ENCODE measurements around the gene MRLN.

Gene MRLN

GRCh38 chr10:59771162-59771807, 18.0 kb upstream of the MRLN start:
- no peaks in the 10 kb centered on the region for H3K27me3 ChIP-seq (ENCODE audit: insufficient read depth, low read depth)
- H3K27ac ChIP-seq: no peak overlapping the region
- H4K20me1 ChIP-seq (ENCODE audit: insufficient read depth): no peaks in the 10 kb centered on the region
- no peak overlapping the region for H3K4me3 ChIP-seq (IDR thresholded peaks at IDR 0.05; ENCODE audit: insufficient read depth, low read depth, low read length)
- H3K4me1 ChIP-seq (ENCODE audit: low read depth, poor library complexity, severe bottlenecking): no peaks in the 10 kb centered on the region
- no peak overlapping the region for H3K4me2 ChIP-seq
- no peaks in the 10 kb centered on the region for H3K79me2 ChIP-seq (ENCODE audit: insufficient read depth, low read depth)
- no peaks in the 10 kb centered on the region for H3K36me3 ChIP-seq (ENCODE audit: insufficient read depth)
- H2AFZ ChIP-seq (ENCODE audit: low read depth): no peak overlapping the region
- no peak for TF ChIP-seq CTCF (conservative IDR thresholded peaks at IDR 0.05; ENCODE audit: low read depth, low read length)
- H3K9ac ChIP-seq: no peak overlapping the region

- H3K4me1 ChIP-seq (ENCODE audit: low read depth, poor library complexity, severe bottlenecking): no peaks in the 10 kb centered on the region
- H3K36me3 ChIP-seq (ENCODE audit: insufficient read depth): no peaks in the 10 kb centered on the region
- H3K4me2 ChIP-seq: no peak overlapping the region
- no peaks in the 10 kb centered on the region for H3K79me2 ChIP-seq (ENCODE audit: insufficient read depth, low read depth)
- no peak overlapping the region for H3K27ac ChIP-seq
- H4K20me1 ChIP-seq (ENCODE audit: insufficient read depth): no peaks in the 10 kb centered on the region
- no peak for TF ChIP-seq CTCF (conservative IDR thresholded peaks at IDR 0.05; ENCODE audit: low read depth, low read length)
- no peaks in the 10 kb centered on the region for H3K27me3 ChIP-seq (ENCODE audit: insufficient read depth, low read depth)
- no peak overlapping the region for H3K9ac ChIP-seq
- no peak overlapping the region for H2AFZ ChIP-seq (ENCODE audit: low read depth)
- no peak overlapping the region for H3K4me3 ChIP-seq (IDR thresholded peaks at IDR 0.05; ENCODE audit: insufficient read depth, low read depth, low read length)
These were observed 17.4 kb upstream of the MRLN start for GRCh38 chr10:59770689-59771088.

- Histone ChIP-seq H3K9ac (no peak overlapping the region), H2AFZ (ENCODE audit: low read depth) (no peak overlapping the region), H3K4me1 (ENCODE audit: low read depth, poor library complexity, severe bottlenecking) (no peaks in the 10 kb centered on the region), H3K27me3 (ENCODE audit: insufficient read depth, low read depth) (no peaks in the 10 kb centered on the region), H3K4me2 (no peak overlapping the region), H4K20me1 (ENCODE audit: insufficient read depth) (no peaks in the 10 kb centered on the region), H3K36me3 (ENCODE audit: insufficient read depth) (no peaks in the 10 kb centered on the region), H3K79me2 (ENCODE audit: insufficient read depth, low read depth) (no peaks in the 10 kb centered on the region), H3K4me3 (IDR thresholded peaks at IDR 0.05; ENCODE audit: insufficient read depth, low read depth, low read length) (no peak overlapping the region), H3K27ac (no peak overlapping the region)
- TF ChIP-seq CTCF (conservative IDR thresholded peaks at IDR 0.05; ENCODE audit: low read depth, low read length): no peak
These were observed 9.2 kb upstream of the MRLN start for GRCh38 chr10:59762505-59762904.

- H2AFZ ChIP-seq (ENCODE audit: low read depth): no peak overlapping the region
- H3K9ac ChIP-seq: no peak overlapping the region
These were observed 4.7 kb upstream of the MRLN start for GRCh38 chr10:59757966-59758365.

More at GRCh38 chr10:59757966-59758365, 4.7 kb upstream of the MRLN start:
- Histone ChIP-seq H3K27ac (no peak overlapping the region), H3K4me3 (IDR thresholded peaks at IDR 0.05; ENCODE audit: insufficient read depth, low read depth, low read length) (no peak overlapping the region), H3K27me3 (ENCODE audit: insufficient read depth, low read depth) (no peaks in the 10 kb centered on the region), H3K4me2 (no peak overlapping the region), H4K20me1 (ENCODE audit: insufficient read depth) (no peaks in the 10 kb centered on the region), H3K4me1 (ENCODE audit: low read depth, poor library complexity, severe bottlenecking) (no peaks in the 10 kb centered on the region), H3K36me3 (ENCODE audit: insufficient read depth) (no peaks in the 10 kb centered on the region), H3K79me2 (ENCODE audit: insufficient read depth, low read depth) (no peaks in the 10 kb centered on the region)
- TF ChIP-seq CTCF (conservative IDR thresholded peaks at IDR 0.05; ENCODE audit: low read depth, low read length): no peak
